Nephron progenitor cell (in vitro differentiated cells): ENCODE data around the gene GRM8.

ENCODE experiments used
- DNase-seq: peaks from one replicate; pipeline ENCODE4 v3.0.0; 2021
- H3K27ac Mint-ChIP-seq: 2 replicates; pipeline ENCODE4 v1.8.0; 2021; ENCODE audit warnings: mild to moderate bottlenecking, moderate library complexity, mixed read lengths
- H3K27me3 Mint-ChIP-seq: 2 replicates; pipeline ENCODE4 v1.8.0; 2021; ENCODE audit warnings: mild to moderate bottlenecking, low read depth, mixed read lengths; ENCODE audit not compliant: poor library complexity
- H3K36me3 Mint-ChIP-seq: 2 replicates; pipeline ENCODE4 v1.8.0; 2021; ENCODE audit warnings: low read depth, mixed read lengths
- H3K4me1 Mint-ChIP-seq: 2 replicates; pipeline ENCODE4 v1.8.0; 2021; ENCODE audit warnings: mixed read lengths
- H3K4me3 Mint-ChIP-seq: 2 replicates; pipeline ENCODE4 v1.8.0; 2021; ENCODE audit warnings: mild to moderate bottlenecking, moderate library complexity, mixed read lengths
- H3K9me3 Mint-ChIP-seq: 2 replicates; pipeline ENCODE4 v1.8.0; 2021; ENCODE audit warnings: mild to moderate bottlenecking, moderate library complexity, mixed read lengths
- TF ChIP-seq, protein P1 (sequence below): fragments of 200-600 bp; sonication (generic); IDR thresholded peaks from 2 replicates; pipeline ENCODE4 v1.5.0; 2021; ENCODE audit warnings: antibody characterized with exemption

The GRM8 gene

DNA sequence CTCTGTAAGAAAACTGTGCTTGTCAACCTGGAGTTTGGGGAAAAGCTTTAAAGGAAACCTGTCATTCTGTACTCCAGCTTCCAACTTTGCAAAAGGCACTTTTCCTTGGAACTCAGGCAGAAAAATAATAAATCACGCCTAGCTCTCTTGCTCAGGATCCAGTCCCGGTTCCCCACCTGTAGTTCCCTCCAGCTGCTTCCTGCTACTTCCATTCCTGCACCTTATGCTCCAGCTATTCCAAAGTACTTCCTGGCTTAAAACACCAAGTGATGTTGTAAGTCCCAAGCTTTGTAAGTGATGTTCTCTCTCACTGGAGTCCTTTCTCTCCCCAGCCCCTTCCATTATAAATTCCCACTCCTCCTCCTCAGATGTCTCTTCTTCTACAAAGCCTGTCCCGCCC lies 98.6 kb downstream of the GRM8 start:
- Mint-ChIP-seq H3K27me3 (no peaks in the 10 kb centered on the region), H3K4me3 (no peak overlapping the region), H3K4me1 (peaks cover 5% of the 10 kb centered on the region), H3K36me3 (no peaks in the 10 kb centered on the region), H3K9me3 (no peaks in the 10 kb centered on the region), H3K27ac (no peak overlapping the region)
- DNase-seq, result no peak
- TF ChIP-seq, protein P1, sequence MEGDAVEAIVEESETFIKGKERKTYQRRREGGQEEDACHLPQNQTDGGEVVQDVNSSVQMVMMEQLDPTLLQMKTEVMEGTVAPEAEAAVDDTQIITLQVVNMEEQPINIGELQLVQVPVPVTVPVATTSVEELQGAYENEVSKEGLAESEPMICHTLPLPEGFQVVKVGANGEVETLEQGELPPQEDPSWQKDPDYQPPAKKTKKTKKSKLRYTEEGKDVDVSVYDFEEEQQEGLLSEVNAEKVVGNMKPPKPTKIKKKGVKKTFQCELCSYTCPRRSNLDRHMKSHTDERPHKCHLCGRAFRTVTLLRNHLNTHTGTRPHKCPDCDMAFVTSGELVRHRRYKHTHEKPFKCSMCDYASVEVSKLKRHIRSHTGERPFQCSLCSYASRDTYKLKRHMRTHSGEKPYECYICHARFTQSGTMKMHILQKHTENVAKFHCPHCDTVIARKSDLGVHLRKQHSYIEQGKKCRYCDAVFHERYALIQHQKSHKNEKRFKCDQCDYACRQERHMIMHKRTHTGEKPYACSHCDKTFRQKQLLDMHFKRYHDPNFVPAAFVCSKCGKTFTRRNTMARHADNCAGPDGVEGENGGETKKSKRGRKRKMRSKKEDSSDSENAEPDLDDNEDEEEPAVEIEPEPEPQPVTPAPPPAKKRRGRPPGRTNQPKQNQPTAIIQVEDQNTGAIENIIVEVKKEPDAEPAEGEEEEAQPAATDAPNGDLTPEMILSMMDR, result no peak

DNA sequence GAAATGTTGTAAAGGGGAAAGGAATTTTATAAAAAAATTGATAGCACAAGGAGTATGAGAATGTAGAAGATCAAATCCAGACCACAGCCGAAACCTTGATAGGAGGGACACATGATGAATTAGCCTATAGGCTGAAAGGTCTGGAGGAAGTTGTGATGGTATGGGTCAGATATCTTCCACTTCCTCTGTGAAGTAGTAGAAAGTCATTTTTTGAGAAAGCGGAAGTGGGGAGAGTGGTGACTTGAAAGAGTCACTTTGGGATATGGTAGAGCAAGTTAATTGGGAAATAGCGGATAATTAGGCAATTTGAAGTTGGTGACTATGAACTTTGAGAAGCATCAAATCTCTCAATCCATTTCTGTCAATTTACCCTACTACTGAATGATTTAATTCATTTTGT lies 99.4 kb downstream of the GRM8 start:
- H3K36me3 Mint-ChIP-seq, result no peaks in the 10 kb centered on the region
- H3K27me3 Mint-ChIP-seq, result no peaks in the 10 kb centered on the region
- no peaks in the 10 kb centered on the region for H3K9me3 Mint-ChIP-seq
- H3K4me3 Mint-ChIP-seq, result no peak overlapping the region
- no peak overlapping the region for H3K27ac Mint-ChIP-seq
- TF ChIP-seq, protein P1, result no peak
- no peak for DNase-seq
- H3K4me1 Mint-ChIP-seq, result peaks cover 5% of the 10 kb centered on the region

DNA sequence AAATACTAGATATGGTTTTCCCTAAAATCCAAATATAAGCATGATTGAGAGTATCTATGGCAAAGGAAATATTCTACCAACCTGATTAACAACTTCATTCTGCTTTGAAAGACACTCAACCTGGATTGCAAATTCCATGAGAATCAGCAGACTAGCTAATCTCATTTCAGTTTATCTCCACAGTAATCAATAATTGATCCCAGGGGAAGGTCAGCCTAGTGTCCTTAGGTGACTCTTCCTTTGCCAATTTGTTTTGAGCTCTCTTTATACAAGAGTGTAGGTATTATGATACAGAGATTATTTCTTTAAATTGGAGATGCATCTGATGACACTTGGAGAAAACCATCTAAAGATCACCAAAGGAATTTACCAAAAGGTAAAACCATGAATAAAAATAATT lies 100.3 kb downstream of the GRM8 start:
- TF ChIP-seq, protein P1, result no peak
- DNase-seq, result no peak
- peaks cover 5% of the 10 kb centered on the region for H3K4me1 Mint-ChIP-seq
- H3K27ac Mint-ChIP-seq, result no peak overlapping the region
- no peaks in the 10 kb centered on the region for H3K27me3 Mint-ChIP-seq
- no peaks in the 10 kb centered on the region for H3K9me3 Mint-ChIP-seq
- no peaks in the 10 kb centered on the region for H3K36me3 Mint-ChIP-seq
- no peak overlapping the region for H3K4me3 Mint-ChIP-seq

DNA sequence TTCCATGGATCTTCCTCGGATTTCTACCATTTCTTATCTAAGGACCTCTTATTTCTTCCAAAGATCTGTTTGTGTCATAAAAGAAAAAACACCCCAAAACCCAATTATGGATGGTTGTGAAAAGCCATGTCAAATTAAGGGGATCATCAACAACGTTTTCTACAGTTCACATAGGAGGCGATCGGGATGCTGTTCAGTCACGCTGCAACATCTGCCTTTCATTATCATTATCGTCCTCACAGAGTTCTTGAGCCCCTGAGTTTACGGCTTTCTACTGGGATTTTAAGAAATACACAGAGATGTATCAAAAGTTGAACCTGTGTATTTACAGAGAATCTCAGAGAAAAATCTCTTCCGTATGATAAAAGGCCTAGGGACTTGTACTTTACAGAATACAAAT lies 101.4 kb downstream of the GRM8 start:
- Mint-ChIP-seq H3K4me1 (peaks cover 5% of the 10 kb centered on the region), H3K36me3 (no peaks in the 10 kb centered on the region), H3K27ac (no peak overlapping the region), H3K9me3 (no peaks in the 10 kb centered on the region), H3K4me3 (no peak overlapping the region), H3K27me3 (no peaks in the 10 kb centered on the region)
- TF ChIP-seq, protein P1, result no peak
- no peak for DNase-seq

DNA sequence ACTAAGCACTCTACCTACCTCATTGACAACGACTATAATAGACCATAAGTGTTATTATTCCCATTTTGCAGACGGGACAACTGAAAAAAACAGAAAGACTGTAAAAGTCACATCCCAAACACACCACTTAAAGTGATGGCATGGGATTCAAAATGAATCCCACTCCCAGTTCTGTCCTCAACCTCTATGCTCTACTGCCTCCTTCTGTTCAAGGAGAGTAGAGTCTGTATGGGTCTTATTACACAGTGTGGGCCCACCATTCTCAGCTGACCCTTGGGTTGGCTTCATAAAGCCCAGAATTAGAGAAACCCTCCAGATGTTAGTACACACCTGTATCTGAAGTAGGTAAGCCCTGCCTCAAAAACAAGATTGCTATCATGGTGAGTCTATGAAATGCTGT lies 102.2 kb downstream of the GRM8 start:
- TF ChIP-seq, protein P1, result no peak
- Mint-ChIP-seq H3K4me1 (peaks cover 5% of the 10 kb centered on the region), H3K36me3 (no peaks in the 10 kb centered on the region), H3K9me3 (no peaks in the 10 kb centered on the region), H3K27me3 (no peaks in the 10 kb centered on the region), H3K4me3 (no peak overlapping the region), H3K27ac (no peak overlapping the region)
- DNase-seq, result no peak

DNA sequence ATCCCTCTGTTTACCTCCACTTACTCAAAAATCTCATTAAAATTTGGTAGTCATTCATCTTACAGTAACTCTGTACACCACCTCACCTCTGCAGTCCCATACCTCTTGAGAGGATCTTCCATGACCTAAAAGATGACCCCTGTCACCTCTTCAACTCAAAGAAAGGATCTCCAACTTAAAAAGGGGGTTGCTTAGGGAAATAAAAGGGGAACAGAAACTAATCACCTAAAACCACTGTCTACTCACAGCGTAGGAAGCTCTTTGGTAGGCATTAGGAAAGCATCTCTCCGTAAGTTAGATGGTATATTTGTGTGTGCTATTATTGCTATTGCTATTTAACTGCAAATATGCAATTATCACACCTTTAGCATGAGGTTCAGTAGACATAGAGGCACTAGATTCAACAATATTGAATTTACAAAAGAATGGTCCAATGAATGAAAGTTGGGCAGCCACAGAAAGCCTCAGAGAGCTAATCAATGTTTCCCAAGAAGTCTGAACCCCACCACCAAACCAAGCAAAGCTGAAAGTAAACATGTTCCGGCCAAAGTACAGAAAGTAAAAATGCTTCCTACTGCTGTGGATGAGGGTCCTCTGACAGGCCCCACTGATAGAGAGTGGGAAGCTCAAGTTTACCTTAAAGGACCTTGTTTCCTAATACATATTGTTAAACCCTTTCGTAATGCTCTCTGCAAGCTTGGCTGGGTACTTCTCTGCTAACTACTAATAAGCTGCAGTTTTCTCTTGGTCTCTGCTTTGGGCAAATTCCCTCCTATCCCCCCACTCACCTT lies 105.8 kb downstream of the GRM8 start:
- Mint-ChIP-seq H3K36me3 (no peaks in the 10 kb centered on the region), H3K4me3 (no peak overlapping the region), H3K4me1 (no peaks in the 10 kb centered on the region), H3K27me3 (no peaks in the 10 kb centered on the region), H3K9me3 (no peaks in the 10 kb centered on the region), H3K27ac (no peak overlapping the region)
- TF ChIP-seq, protein P1, result no peak
- DNase-seq, result no peak
